Ascending aorta (tissue), 2 donors: Measurements from ENCODE around the gene EDIL3. TPM values are rescaled to one million over a fixed set of nuclear protein-coding genes. Genes with fewer than 3 reads are reported as not detected.

Experiments used
- DNase-seq, 2 donors: peaks; one replicate each; pipeline ENCODE4 v3.0.0-alpha.2; 2019; ENCODE audit warnings: low spot score in 2 of 2
- H3K27ac ChIP-seq, 2 donors: fragments of 200-600 bp; sonication (generic); one replicate each; pipeline ENCODE4 v1.5.1; 2016 to 2017; ENCODE audit warnings: mild to moderate bottlenecking in 1 of 2
- H3K27me3 ChIP-seq: fragments of 200-600 bp; sonication (generic); one replicate; pipeline ENCODE4 v1.5.1; 2017
- H3K36me3 ChIP-seq, 2 donors: fragments of 200-600 bp; sonication (generic); one replicate each; pipeline ENCODE4 v1.5.1; 2016
- H3K4me1 ChIP-seq, 2 donors: fragments of 200-600 bp; sonication (generic); one replicate each; pipeline ENCODE4 v1.5.1; 2016 to 2017; ENCODE audit warnings: mild to moderate bottlenecking in 1 of 2
- H3K4me3 ChIP-seq, 2 donors: fragments of 200-600 bp; sonication (generic); one replicate each; pipeline ENCODE4 v1.5.1; 2016 to 2017; ENCODE audit warnings: mild to moderate bottlenecking in 1 of 2
- H3K9me3 ChIP-seq, 2 donors: fragments of 200-600 bp; sonication (generic); one replicate each; pipeline ENCODE4 v1.5.1; 2016
- CTCF ChIP-seq, 3 experiments: fragments of 200-600 bp in 2 of 3; fragments of 450-650 bp in 1 of 3; sonication (generic) in 2 of 3; IDR thresholded peaks; one replicate each; pipeline ENCODE4 v1.5.1; 2016 to 2019; ENCODE audit warnings: antibody characterized with exemption in 3 of 3, mild to moderate bottlenecking in 1 of 3, moderate library complexity in 1 of 3
- intact Hi-C: fragments of 100-400 bp; cut with DNase I; formaldehyde crosslinking; loops from one replicate; pipeline ENCODE4 v1.15.1; 2023
- total RNA-seq: library from RNA; depleted of rRNA; stranded (reverse); fragments of >200 nt; gene quantifications from one replicate; pipeline ENCODE4 v1.1.0, GENCODE V29; 2016

EDIL3 gene
- total RNA-seq, 1 donor from 2014 or later, result 68.1 TPM

- DNase-seq, result no peak
- H3K27me3 ChIP-seq, result no peaks in the 10 kb centered on the region
- no peaks in the 10 kb centered on the region for H3K36me3 ChIP-seq
- no peaks in the 10 kb centered on the region for H3K9me3 ChIP-seq
- intact Hi-C loops, result no loop called here
- no peak overlapping the region for H3K27ac ChIP-seq
- H3K4me1 ChIP-seq, result no peaks in the 10 kb centered on the region
- no peak for TF ChIP-seq CTCF (IDR thresholded peaks at IDR 0.05)
- H3K4me3 ChIP-seq, result no peak overlapping the region
Observed at GRCh38 chr5:83972909-83973308, 411.8 kb downstream of the EDIL3 start.

- no peak overlapping the region for H3K27ac ChIP-seq
- TF ChIP-seq CTCF (IDR thresholded peaks at IDR 0.05), result no peak
- no peak overlapping the region for H3K4me3 ChIP-seq
- no peaks in the 10 kb centered on the region for H3K27me3 ChIP-seq
- no peaks in the 10 kb centered on the region for H3K4me1 ChIP-seq
- H3K36me3 ChIP-seq, result no peaks in the 10 kb centered on the region
- intact Hi-C loops, result no loop called here
- no peak for DNase-seq
- H3K9me3 ChIP-seq, result no peaks in the 10 kb centered on the region
Observed at GRCh38 chr5:83972236-83972635, 412.4 kb downstream of the EDIL3 start.

GRCh38 chr5:83967417-83967816, 417.3 kb downstream of the EDIL3 start:
- no peak overlapping the region for H3K4me3 ChIP-seq
- no peak for DNase-seq
- H3K27me3 ChIP-seq, result no peaks in the 10 kb centered on the region
- no peaks in the 10 kb centered on the region for H3K9me3 ChIP-seq
- no peak for TF ChIP-seq CTCF (IDR thresholded peaks at IDR 0.05)
- no peak overlapping the region for H3K27ac ChIP-seq
- intact Hi-C loops, result no loop called here
- no peaks in the 10 kb centered on the region for H3K36me3 ChIP-seq
- H3K4me1 ChIP-seq, result no peaks in the 10 kb centered on the region

- Histone ChIP-seq H3K4me1 (no peaks in the 10 kb centered on the region), H3K27ac (peak overlapping the region; percentile 27 to 37), H3K27me3 (no peaks in the 10 kb centered on the region), H3K9me3 (no peaks in the 10 kb centered on the region), H3K4me3 (no peak overlapping the region), H3K36me3 (no peaks in the 10 kb centered on the region)
- no peak for DNase-seq
- no peak for TF ChIP-seq CTCF (IDR thresholded peaks at IDR 0.05)
- intact Hi-C loops, result no loop called here
Observed at GRCh38 chr5:83965441-83965840, 419.2 kb downstream of the EDIL3 start.

- Histone ChIP-seq H3K4me3 (no peak overlapping the region), H3K9me3 (no peaks in the 10 kb centered on the region), H3K4me1 (no peaks in the 10 kb centered on the region), H3K36me3 (no peaks in the 10 kb centered on the region), H3K27ac (no peak overlapping the region), H3K27me3 (no peaks in the 10 kb centered on the region)
- no peak for TF ChIP-seq CTCF (IDR thresholded peaks at IDR 0.05)
- DNase-seq, result no peak
- intact Hi-C loops, result no loop called here
Observed at GRCh38 chr5:83964271-83964670, 420.4 kb downstream of the EDIL3 start.

GRCh38 chr5:83957188-83957587, 427.5 kb downstream of the EDIL3 start:
- intact Hi-C loops, result no loop called here
- TF ChIP-seq CTCF (IDR thresholded peaks at IDR 0.05), result no peak

More at GRCh38 chr5:83957188-83957587, 427.5 kb downstream of the EDIL3 start:
- Histone ChIP-seq H3K27me3 (no peaks in the 10 kb centered on the region), H3K36me3 (no peaks in the 10 kb centered on the region), H3K4me1 (peaks cover 0 to 7% of the 10 kb centered on the region in 2 donors), H3K4me3 (no peak overlapping the region), H3K9me3 (no peaks in the 10 kb centered on the region), H3K27ac (no peak overlapping the region)
- no peak for DNase-seq
